Measurements from ENCODE around the gene MKLN1. TPM values are rescaled to one million over a fixed set of nuclear protein-coding genes. Genes with fewer than 3 reads are reported as not detected.
A peak's percentile ranks its signal among the peaks of the same experiment; 100 is the strongest.

The MKLN1 gene
- polyA plus RNA-seq, 1 of the 3 experiments (the other 2 are of a cell fraction): 11.0 TPM

- peaks cover 4 to 14% of the 10 kb centered on the region in 2 experiments; a peak in 2 of 4 replicates for H3K4me1 ChIP-seq (ENCODE audit: control insufficient read depth in 1 of 2, insufficient read depth in 2 of 2, low read depth in 1 of 2, low read length in 1 of 2)
- H3K27ac ChIP-seq (ENCODE audit: low read depth in 2 of 2, low read length in 1 of 2): peak overlapping the region in 1 of 2 experiments; percentile 53; a peak in 2 of 4 replicates
- H2AFZ ChIP-seq (ENCODE audit: low read depth): no peak overlapping the region
- H3K36me3 ChIP-seq (replicated peaks in 1 of 2; ENCODE audit: control insufficient read depth in 1 of 2, insufficient read depth in 2 of 2, low read length in 1 of 2): peaks cover 62 to 63% of the 10 kb centered on the region in 2 experiments
- H3K4me2 ChIP-seq: no peak overlapping the region
- TF ChIP-seq RCOR1 (IDR thresholded peaks at IDR 0.05; ENCODE audit: low read length) (no peak), TEAD4 (IDR thresholded peaks at IDR 0.05; ENCODE audit: borderline replicate concordance, insufficient read depth) (no peak), MAX (IDR thresholded peaks at IDR 0.05; ENCODE audit: low read depth) (no peak), MEF2A (IDR thresholded peaks at IDR 0.05; ENCODE audit: borderline replicate concordance, low read depth) (no peak), TAF1 (IDR thresholded peaks at IDR 0.05; ENCODE audit: borderline replicate concordance, low read depth, low read length) (no peak), USF1 (IDR thresholded peaks at IDR 0.05; ENCODE audit: borderline replicate concordance, low read depth) (no peak)
- H3K79me2 ChIP-seq (ENCODE audit: insufficient read depth): no peaks in the 10 kb centered on the region
- H3K27me3 ChIP-seq (ENCODE audit: insufficient read depth): no peaks in the 10 kb centered on the region
- WGBS (ENCODE audit: low lambda C conversion rate): 95% methylated on average over 2 of the region's 2 CpGs
- H3K9me3 ChIP-seq: no peaks in the 10 kb centered on the region
- H3K9ac ChIP-seq: no peak overlapping the region
- peaks cover 98% of the 10 kb centered on the region for H3F3A ChIP-seq (replicated peaks; ENCODE audit: insufficient read depth)
- POLR2A ChIA-PET: interaction anchor here (1.7 kb wide), 1 partner anchor 9 kb away, joined by 5 read pairs; no protein-coding TSS in a partner anchor
- no peak overlapping the region for H3K4me3 ChIP-seq (ENCODE audit: low read depth in 2 of 2, low read length in 1 of 2)
- no peaks in the 10 kb centered on the region for H4K20me1 ChIP-seq (ENCODE audit: insufficient read depth)
- CTCF ChIA-PET: interaction anchor here (0.5 to 12.9 kb wide), 9 partner anchors 14 to 597 kb away, joined by 3 to 91 read pairs (median 5); no protein-coding TSS in a partner anchor
- DNase-seq: no peak
- H3K9me2 ChIP-seq: no peaks in the 10 kb centered on the region
Measured at GRCh38 chr7:131494182-131494581, 166.5 kb downstream of the MKLN1 start.

DNA sequence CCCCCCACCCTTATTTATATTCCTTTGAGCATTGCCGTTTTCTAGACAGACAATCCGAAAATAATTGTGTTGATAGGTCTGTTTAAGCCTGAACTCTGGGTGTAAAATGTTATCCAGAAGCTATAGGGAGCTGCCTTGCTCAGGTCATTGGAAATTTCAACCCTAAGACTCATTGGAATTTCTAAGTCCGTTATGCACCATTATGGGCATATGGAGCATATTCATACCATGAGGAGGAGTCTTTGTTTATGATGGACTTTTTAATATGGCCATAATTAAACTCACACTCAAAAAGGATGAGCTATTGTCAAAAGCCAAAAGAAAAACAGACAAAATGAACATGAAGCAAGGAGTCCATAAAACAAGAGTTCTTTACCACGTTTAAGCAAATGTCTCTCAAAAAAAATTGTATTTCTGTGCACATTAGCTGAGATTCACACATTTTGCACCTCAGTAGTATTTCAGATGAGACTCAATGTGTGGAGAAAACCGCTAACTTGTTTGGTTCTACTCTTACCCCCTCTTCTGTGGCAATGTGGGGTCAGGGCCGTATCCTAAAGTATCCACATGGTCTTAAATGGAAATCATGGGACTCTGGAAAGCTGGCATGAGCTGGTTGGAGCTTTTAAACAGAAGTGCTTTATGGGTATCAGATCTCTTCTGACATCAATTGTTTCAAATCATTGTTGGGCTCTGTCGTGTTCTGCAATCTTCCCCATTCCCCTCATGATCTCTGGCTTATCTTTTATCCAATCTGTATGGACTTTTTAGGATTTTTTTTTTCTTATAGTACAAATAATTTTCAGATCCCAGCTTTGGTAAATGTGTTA lies 168.2 kb downstream of the MKLN1 start:
- DNase-seq: no peak
- Histone ChIP-seq H4K20me1 (ENCODE audit: insufficient read depth) (peaks cover 6% of the 10 kb centered on the region; the same call in 1 of the 2 replicates), H3K4me1 (ENCODE audit: control insufficient read depth in 1 of 2, insufficient read depth in 2 of 2, low read depth in 1 of 2, low read length in 1 of 2) (peaks cover 4 to 14% of the 10 kb centered on the region in 2 experiments; a peak in 2 of 4 replicates), H3K36me3 (replicated peaks in 1 of 2; ENCODE audit: control insufficient read depth in 1 of 2, insufficient read depth in 2 of 2, low read length in 1 of 2) (peaks cover 67 to 68% of the 10 kb centered on the region in 2 experiments), H3K4me3 (ENCODE audit: low read depth in 2 of 2, low read length in 1 of 2) (no peak overlapping the region), H3K9ac (no peak overlapping the region), H3K9me3 (no peaks in the 10 kb centered on the region), H3F3A (replicated peaks; ENCODE audit: insufficient read depth) (peaks cover 97% of the 10 kb centered on the region), H3K79me2 (ENCODE audit: insufficient read depth) (no peaks in the 10 kb centered on the region; the same call in 1 of the 2 replicates), H3K27ac (ENCODE audit: low read depth in 2 of 2, low read length in 1 of 2) (0 out of 4 replicates have a peak overlapping the region, but pooled peaks of 1 of the 2 experiments have one; percentile 18), H3K27me3 (ENCODE audit: insufficient read depth) (no peaks in the 10 kb centered on the region), H3K4me2 (no peak overlapping the region), H2AFZ (ENCODE audit: low read depth) (no peak overlapping the region), H3K9me2 (no peaks in the 10 kb centered on the region)
- POLR2A ChIA-PET: no interaction called here
- no peak for TF ChIP-seq SMC3 (IDR thresholded peaks at IDR 0.05; ENCODE audit: low read depth, low read length)
- no peak for TF ChIP-seq MAX (IDR thresholded peaks at IDR 0.05; ENCODE audit: low read depth)
- no peak for TF ChIP-seq GABPA (IDR thresholded peaks at IDR 0.05; ENCODE audit: low read depth)
- no peak for TF ChIP-seq ELF1 (IDR thresholded peaks at IDR 0.05)
- TF ChIP-seq SIN3A (IDR thresholded peaks at IDR 0.05; ENCODE audit: borderline replicate concordance, low read depth, low read length): no peak
- 89% methylated on average over 7 of the region's 7 CpGs for WGBS (ENCODE audit: low lambda C conversion rate)
- CTCF ChIA-PET: interaction anchor here (1.0 to 12.9 kb wide), 6 partner anchors 9 to 599 kb away, joined by 3 to 91 read pairs (median 3); no protein-coding TSS in a partner anchor

Data from SK-N-SH (cell line).